K562 (cell line): ENCODE measurements around the gene OLIG2. TPM values are rescaled to one million over a fixed set of nuclear protein-coding genes. Genes with fewer than 3 reads are reported as not detected.
A peak's percentile ranks its signal among the peaks of the same experiment; 100 is the strongest.

Source experiments
- ATAC-seq: fragments of 200-7000 bp; cut with Tn5 transposase; 3 replicates; pipeline ENCODE4 v1.9.1; 2020; ENCODE audit warnings: moderate library complexity
- BruUV-seq: library from RNA; stranded (reverse); fragments of 400-500 nt; replicated peaks from 2 replicates; lab custom pipeline; 2021; lab: Mats Ljungman, UMichigan
- CTCF ChIA-PET: fragments of 300-600 bp; formaldehyde crosslinking; extraction: SDS; loops from one replicate; lab custom pipeline; 2021; ENCODE audit warnings: low intra/inter-chr PET ratio; lab: Yijun Ruan, JAX
- POLR2A ChIA-PET: fragments of 300-600, 350-650 bp; sonication (Branson Sonifier 250); formaldehyde crosslinking; extraction: SDS; loops from one replicate; lab custom pipeline; 2021; ENCODE audit warnings: antibody characterized with exemption, inconsistent platforms; lab: Yijun Ruan, JAX
- DNase-seq, 4 experiments: peaks; one replicate each; pipeline versions ENCODE4 v3.0.0 to v3.0.0-alpha.2; 2011 to 2018; ENCODE audit warnings: low spot score in 3 of 4, mixed read lengths in 3 of 4; ENCODE audit errors: extremely low read depth in 1 of 4
- FAIRE-seq: peaks from 2 replicates; lab custom pipeline; 2011; peaks lifted over from hg19 to GRCh38; lab: Jason Lieb, UNC
- H2AFZ ChIP-seq: 2 replicates; pipeline ENCODE4 v1.6.0; 2011; ENCODE audit warnings: low read depth, low read length, control low read depth, inconsistent platforms
- H3K27ac ChIP-seq: fragments of 200-600 bp; 3 replicates; pipeline ENCODE4 v1.8.0; 2011; ENCODE audit warnings: low read depth, mild to moderate bottlenecking, control low read depth, inconsistent platforms, low read length, moderate library complexity, mixed read lengths; ENCODE audit errors: extremely low read depth
- H3K27me3 ChIP-seq, 2 experiments: fragments of 300-600 bp in 1 of 2; 2 replicates in 1 of 2; 3 replicates in 1 of 2; pipeline versions ENCODE4 v1.6.0 to v1.8.0; 2011; ENCODE audit warnings: inconsistent platforms in 2 of 2, low read length in 2 of 2, mild to moderate bottlenecking in 1 of 2, mixed read lengths in 1 of 2, moderate library complexity in 1 of 2; ENCODE audit not compliant: control insufficient read depth in 2 of 2, insufficient read depth in 2 of 2
- H3K36me3 ChIP-seq: fragments of 300-600 bp; 3 replicates; pipeline ENCODE4 v1.8.0; 2011; ENCODE audit warnings: mild to moderate bottlenecking, low read length, inconsistent platforms; ENCODE audit not compliant: control insufficient read depth, insufficient read depth
- H3K4me1 ChIP-seq, 2 experiments: fragments of 200-600 bp in 1 of 2; replicated peaks in 1 of 2; 2 replicates in 1 of 2; 3 replicates in 1 of 2; pipeline versions ENCODE4 v1.5.1 to v1.8.0; 2011; ENCODE audit warnings: inconsistent platforms in 2 of 2, low read length in 2 of 2, mild to moderate bottlenecking in 1 of 2, mixed read lengths in 1 of 2, moderate library complexity in 1 of 2; ENCODE audit not compliant: control insufficient read depth in 2 of 2, insufficient read depth in 2 of 2
- H3K4me2 ChIP-seq: 2 replicates; pipeline ENCODE4 v1.6.1; 2011; ENCODE audit warnings: low read length, control low read depth, inconsistent platforms, mixed read lengths; ENCODE audit not compliant: insufficient read depth
- H3K4me3 ChIP-seq: fragments of 200-600 bp; sonication (generic), shearing (Covaris generic); 2 replicates; pipeline ENCODE4 v1.5.1; 2016; ENCODE audit warnings: control low read depth, inconsistent platforms
- H3K79me2 ChIP-seq: fragments of 200-600 bp; 3 replicates; pipeline ENCODE4 v1.8.0; 2011; ENCODE audit warnings: low read length, inconsistent platforms; ENCODE audit not compliant: control insufficient read depth, insufficient read depth
- H3K9ac ChIP-seq, 2 experiments: 2 replicates each; pipeline versions ENCODE4 v1.6.0 to v1.6.1; 2011; ENCODE audit warnings: low read depth in 2 of 2, low read length in 2 of 2, control low read depth in 1 of 2, inconsistent platforms in 1 of 2, mild to moderate bottlenecking in 1 of 2, mixed read lengths in 1 of 2; ENCODE audit not compliant: insufficient read depth in 1 of 2
- H3K9me1 ChIP-seq: one replicate; pipeline ENCODE4 v1.6.0; 2011; ENCODE audit warnings: inconsistent platforms, mild to moderate bottlenecking, low read length, moderate library complexity; ENCODE audit not compliant: control insufficient read depth, insufficient read depth
- H3K9me3 ChIP-seq: replicated peaks from 2 replicates; pipeline ENCODE4 v1.5.1; 2011; ENCODE audit warnings: low read depth, low read length, inconsistent platforms; ENCODE audit not compliant: control insufficient read depth, insufficient read depth
- H4K20me1 ChIP-seq: replicated peaks from 2 replicates; pipeline ENCODE4 v1.6.1; 2011; ENCODE audit warnings: low read length, inconsistent platforms, mixed read lengths; ENCODE audit not compliant: control insufficient read depth, insufficient read depth
- DIDO1 ChIP-seq: fragments of 450-650 bp; IDR thresholded peaks from 2 replicates; pipeline ENCODE4 v1.6.1; 2016; ENCODE audit warnings: low read depth, missing biosample characterization, missing genetic modification characterization
- THAP12 ChIP-seq: fragments of 250-450 bp; sonication (Bioruptor Pico); IDR thresholded peaks from 2 replicates; pipeline ENCODE4 v1.9.0; 2021; ENCODE audit warnings: mild to moderate bottlenecking, inconsistent platforms
- ZKSCAN1 ChIP-seq: fragments of 150-350 bp; IDR thresholded peaks from 2 replicates; pipeline ENCODE4 v1.6.1; 2016; ENCODE audit warnings: low read depth, low read length
- ZNF121 ChIP-seq: sonication (generic); formaldehyde crosslinking; conservative IDR thresholded peaks from 2 replicates; pipeline ENCODE4 v1.8.0; 2022; ENCODE audit warnings: missing genetic modification reagents
- ZNF311 ChIP-seq: fragments of 250-450 bp; sonication (Bioruptor Pico); IDR thresholded peaks from 2 replicates; pipeline ENCODE4 v1.4.0; 2020; ENCODE audit warnings: mild to moderate bottlenecking, moderate library complexity
- WGBS: fragments of 100-300 bp; shearing (Covaris generic); methylation state at CpG from one replicate; pipeline ENCODE4 v1.1.6; 2016; ENCODE audit warnings: low coverage, mixed read lengths; ENCODE audit not compliant: insufficient coverage; ENCODE audit errors: missing lambda C conversion rate; 5-methylcytosine and 5-hydroxymethylcytosine counted together
- in situ Hi-C: fragments of 300-500 bp; cut with MboI; formaldehyde crosslinking; loops from 4 replicates; pipeline ENCODE4 v1.15.0; 2018; ENCODE audit warnings: inconsistent platforms, mixed read lengths
- intact Hi-C: fragments of 100-400 bp; cut with micrococcal nuclease; formaldehyde crosslinking; loops from 2 replicates; pipeline ENCODE4 v1.14.2; 2022
- polyA plus RNA-seq, 8 experiments: library from polyadenylated mRNA; depleted of rRNA in 4 of 8; stranded (reverse) in 5 of 8; unstranded in 3 of 8; fragments of >200 nt; fragmentation: Nextera tagmentation in 2 of 8; fragmentation: Illumina TruSeq in 1 of 8; extraction: Ambion mirVana in 2 of 8; extraction: Trizol in 1 of 8; gene quantifications; 2 replicates each; pipeline versions ENCODE4 v1.2.1 to v1.2.3, GENCODE V29; 2011 to 2014; ENCODE audit warnings: inconsistent platforms in 1 of 8, missing spikeins in 1 of 8
- total RNA-seq, 7 experiments: library from RNA; depleted of rRNA in 6 of 7; stranded (reverse); fragments of >200 nt in 6 of 7; fragmentation: Illumina TruSeq in 2 of 7; extraction: Trizol in 2 of 7; gene quantifications; 2 replicates each; pipeline versions ENCODE4 v1.2.1 to v1.2.3, GENCODE V29; 2011 to 2021; ENCODE audit warnings: low replicate concordance in 1 of 7

OLIG2 gene
- total and polyA plus RNA-seq, 9 of the 15 experiments (the other 6 are each of a cell fraction or from before 2014, with no cell fraction given) = not detected

DNA sequence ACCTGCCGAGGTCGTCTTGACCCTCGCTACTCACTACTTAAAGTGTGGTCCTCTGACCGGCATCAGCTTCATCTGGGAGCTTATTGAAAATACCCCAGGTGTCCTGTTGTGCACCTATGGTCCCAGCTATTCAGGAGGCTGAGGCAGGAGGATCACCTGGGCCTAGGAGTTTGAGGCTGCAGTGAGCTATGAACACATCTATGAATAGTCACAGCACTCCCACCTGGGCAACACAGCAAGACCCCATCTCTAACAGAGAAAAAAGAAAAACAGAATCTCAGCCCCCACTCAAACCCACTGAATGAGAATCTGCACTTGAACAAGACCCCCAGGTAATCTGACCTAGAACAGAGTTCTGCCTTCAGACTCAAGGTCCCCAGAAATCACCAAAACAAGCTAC lies 35.5 kb downstream of the OLIG2 start:
- TF ChIP-seq ZNF121 (CRISPR knock-in tag) (peak; percentile 45; the same call in 1 of the 2 replicates), DIDO1 (tag) (no peak)
- H4K20me1 ChIP-seq = no peaks in the 10 kb centered on the region; the same call in 1 of the 2 replicates
- H3K4me2 ChIP-seq = no peak overlapping the region
- peaks cover 4% of the 10 kb centered on the region for H3K9me1 ChIP-seq
- in situ Hi-C loops (no loop called here), intact Hi-C loops (no loop called here)
- 0% methylated on average over 4 of the region's 4 CpGs for WGBS
- DNase-seq (no peak), FAIRE-seq (no peak), ATAC-seq (no peak)
- no peak overlapping the region for H3K9ac ChIP-seq
- H3K4me3 ChIP-seq = no peak overlapping the region
- no peaks in the 10 kb centered on the region for H3K79me2 ChIP-seq
- POLR2A ChIA-PET = interaction anchor here (0.5 to 1.8 kb wide), 2 partner anchors 26 to 58 kb away, joined by 3 to 4 read pairs; no protein-coding TSS in a partner anchor
- H3K27ac ChIP-seq = no peak overlapping the region
- CTCF ChIA-PET = no interaction called here
- no peaks in the 10 kb centered on the region for H3K36me3 ChIP-seq
- no peaks in the 10 kb centered on the region for H3K4me1 ChIP-seq
- no peak overlapping the region for H2AFZ ChIP-seq
- H3K27me3 ChIP-seq = peaks cover 35 to 63% of the 10 kb centered on the region in 2 experiments; a peak in 4 of 5 replicates
- no peaks in the 10 kb centered on the region for H3K9me3 ChIP-seq
- BruUV-seq = no TSS peak

DNA sequence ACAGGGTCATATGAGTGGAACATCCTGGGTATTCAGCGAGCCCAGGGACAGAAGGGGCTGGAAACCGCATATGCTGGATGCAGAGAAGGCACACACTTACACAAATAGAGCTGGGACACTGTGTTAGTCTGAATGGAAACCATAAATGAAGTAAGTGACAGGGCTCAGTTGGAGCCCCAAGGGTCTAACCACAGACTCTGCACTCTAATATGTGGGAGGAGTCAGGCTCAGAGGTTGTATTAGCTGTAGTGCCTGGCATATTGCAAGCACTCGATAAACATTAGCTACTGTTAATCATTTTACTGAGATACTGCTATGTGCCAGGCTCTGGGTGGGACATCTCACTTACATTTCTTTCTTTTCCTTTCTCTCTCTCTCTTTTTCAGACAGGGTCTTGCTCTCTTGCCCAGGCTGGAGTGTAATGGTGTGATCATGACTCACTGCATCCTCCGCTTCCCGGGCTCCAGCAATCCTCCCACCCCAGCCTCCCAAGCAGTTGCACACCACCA lies 37.7 kb downstream of the OLIG2 start:
- Histone ChIP-seq H3K9me1 (peaks cover 4% of the 10 kb centered on the region), H3K4me2 (no peak overlapping the region), H3K27me3 (peaks cover 37 to 60% of the 10 kb centered on the region in 2 experiments; a peak in 4 of 5 replicates), H3K4me3 (no peak overlapping the region), H3K79me2 (no peaks in the 10 kb centered on the region), H3K36me3 (no peaks in the 10 kb centered on the region), H3K27ac (no peak overlapping the region), H2AFZ (no peak overlapping the region), H4K20me1 (no peaks in the 10 kb centered on the region; the same call in 1 of the 2 replicates), H3K9me3 (no peaks in the 10 kb centered on the region), H3K9ac (no peak overlapping the region), H3K4me1 (peaks cover 0 to 4% of the 10 kb centered on the region in 2 experiments; a peak in 2 of 5 replicates)
- POLR2A ChIA-PET = interaction anchor here (0.6 to 1.2 kb wide), 3 partner anchors 25 to 52 kb away, joined by 3 read pairs; no protein-coding TSS in a partner anchor
- no peak for FAIRE-seq
- BruUV-seq = no TSS peak
- CTCF ChIA-PET = no interaction called here
- 2% methylated on average over 5 of the region's 5 CpGs for WGBS
- in situ Hi-C loops = no loop called here
- intact Hi-C loops = no loop called here
- ATAC-seq = no peak
- DNase-seq = no peak
- TF ChIP-seq THAP12 = no peak
- no peak for TF ChIP-seq ZKSCAN1
- no peak for TF ChIP-seq ZNF311 (CRISPR knock-in tag)
- TF ChIP-seq, all 486 proteins: peak for 0
